GM04504 (cell line): ENCODE measurements around the gene SCYGR4.
"Not testable (repeated sequence)": the region's sequence is repeated elsewhere in the genome, so short reads cannot be mapped to it uniquely, and the experiment has no call there.

ENCODE experiments used
- DNase-seq: peaks from one replicate; pipeline ENCODE4 v3.0.0-alpha.2; 2012; ENCODE audit warnings: low read depth

Gene SCYGR4

DNA sequence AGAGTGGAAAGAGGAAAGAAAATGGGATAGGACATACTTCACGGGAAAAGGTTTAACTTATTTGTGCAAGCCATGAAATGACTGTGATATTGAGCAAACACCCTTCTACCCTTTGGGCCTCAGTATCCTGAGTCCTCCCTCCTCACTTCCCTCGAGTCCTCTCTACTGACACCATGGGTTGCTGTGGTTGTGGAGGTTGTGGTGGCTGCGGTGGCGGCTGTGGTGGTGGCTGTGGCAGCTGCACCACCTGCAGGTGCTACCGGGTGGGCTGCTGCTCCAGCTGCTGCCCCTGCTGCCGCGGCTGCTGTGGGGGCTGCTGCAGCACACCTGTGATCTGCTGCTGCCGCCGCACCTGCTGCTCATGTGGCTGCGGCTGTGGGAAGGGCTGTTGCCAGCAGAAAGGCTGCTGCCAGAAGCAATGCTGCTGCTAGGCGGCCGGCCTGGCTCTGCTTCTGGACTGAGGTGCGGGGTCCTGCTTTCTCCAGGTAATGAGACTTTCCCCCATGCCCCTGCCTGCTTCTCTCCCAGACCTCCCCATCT, 49.4 kb downstream of the SCYGR4 start, which contains the start of gene SCYGR5:
SCYGR5 (plus strand) TSS at position 174 of the 540 bp plus-strand sequence; CDS start at position 174, 0 bp downstream.
- not testable (repeated sequence) for DNase-seq
